ENCODE measurements around the gene TMEM186.

- TF ChIP-seq CTCF (IDR thresholded peaks at IDR 0.05; ENCODE audit: insufficient read depth, low read length, poor library complexity, severe bottlenecking) (no peak), EZH2phosphoT487 (conservative IDR thresholded peaks at IDR 0.05; ENCODE audit: low read length) (no peak)
Observed at GRCh38 chr16:8816967-8817655, 19.7 kb upstream of the TMEM186 start.
